GM12801 (cell line): Measurements from ENCODE around the gene KIRREL1.

Experiments
- CTCF ChIP-seq: IDR thresholded peaks from one replicate; pipeline ENCODE4 v1.5.1; 2011; ENCODE audit warnings: control low read depth; ENCODE audit not compliant: insufficient read length; ENCODE audit errors: extremely low read depth

The KIRREL1 gene

DNA sequence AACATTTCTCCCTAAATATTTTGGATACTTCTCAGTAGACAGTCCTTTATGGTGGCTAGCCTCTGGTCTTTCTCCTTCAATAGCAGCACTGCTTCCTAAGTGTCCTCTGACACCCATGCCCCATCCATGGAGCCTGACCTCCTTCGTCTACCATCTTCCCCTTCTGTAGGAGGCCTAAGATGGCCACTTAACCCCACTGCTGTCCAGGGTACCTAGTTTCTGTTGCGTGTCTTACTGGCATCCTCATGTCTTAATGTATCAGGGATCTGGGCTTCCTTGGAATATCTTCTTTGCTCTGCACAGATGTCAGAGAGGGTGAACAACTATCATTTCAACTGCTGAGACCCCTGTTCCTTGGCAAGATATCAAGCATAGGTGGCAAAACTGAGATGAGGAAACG is 5.4 kb upstream of the KIRREL1 start:
- no peak for TF ChIP-seq CTCF

DNA sequence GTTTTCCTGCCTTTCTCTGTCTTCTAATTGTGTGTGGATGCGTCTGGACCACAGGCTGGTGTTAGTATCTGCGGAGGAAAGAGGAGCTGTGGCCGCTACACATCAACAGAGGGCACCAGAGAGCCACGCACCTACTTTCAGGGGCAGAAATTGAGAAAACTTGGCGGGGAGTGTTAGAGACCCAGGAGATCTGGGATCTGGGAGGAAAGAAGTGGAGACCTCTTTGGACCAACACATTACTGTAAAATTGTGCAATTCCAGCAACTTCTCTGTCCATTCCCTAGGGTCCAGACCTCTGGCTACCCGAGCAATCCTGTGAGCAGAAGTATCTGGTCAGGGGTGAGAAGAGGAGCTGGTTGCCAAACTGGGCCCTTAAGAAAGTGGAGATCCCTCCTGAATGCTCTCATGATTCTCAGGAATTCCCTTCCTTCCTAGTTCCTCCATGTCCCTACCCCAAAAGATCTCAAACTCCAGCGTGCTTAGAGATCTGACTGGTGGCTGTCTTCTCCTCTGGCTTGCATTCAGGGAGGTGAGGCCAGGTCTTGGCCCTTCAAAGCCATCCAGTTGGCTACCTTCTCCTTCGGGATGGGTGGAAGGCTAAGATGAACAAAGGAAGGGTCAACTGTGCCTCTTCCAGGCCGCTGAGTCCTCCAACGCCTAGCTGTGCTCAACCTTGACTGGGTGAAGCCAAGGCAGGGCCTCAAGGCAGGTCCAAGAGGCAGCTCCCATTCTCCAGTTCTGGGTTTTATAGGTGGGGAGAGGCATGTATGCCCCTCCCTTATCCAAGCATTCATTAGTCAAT is 1.2 kb upstream of the KIRREL1 start:
- TF ChIP-seq CTCF, result no peak

GRCh38 chr1:157992833-157993146 is 655 bp upstream of the KIRREL1 start:
- no peak for TF ChIP-seq CTCF

- TF ChIP-seq CTCF, result no peak
Observed at GRCh38 chr1:157993918-157994605, 617 bp downstream of the KIRREL1 start.

DNA sequence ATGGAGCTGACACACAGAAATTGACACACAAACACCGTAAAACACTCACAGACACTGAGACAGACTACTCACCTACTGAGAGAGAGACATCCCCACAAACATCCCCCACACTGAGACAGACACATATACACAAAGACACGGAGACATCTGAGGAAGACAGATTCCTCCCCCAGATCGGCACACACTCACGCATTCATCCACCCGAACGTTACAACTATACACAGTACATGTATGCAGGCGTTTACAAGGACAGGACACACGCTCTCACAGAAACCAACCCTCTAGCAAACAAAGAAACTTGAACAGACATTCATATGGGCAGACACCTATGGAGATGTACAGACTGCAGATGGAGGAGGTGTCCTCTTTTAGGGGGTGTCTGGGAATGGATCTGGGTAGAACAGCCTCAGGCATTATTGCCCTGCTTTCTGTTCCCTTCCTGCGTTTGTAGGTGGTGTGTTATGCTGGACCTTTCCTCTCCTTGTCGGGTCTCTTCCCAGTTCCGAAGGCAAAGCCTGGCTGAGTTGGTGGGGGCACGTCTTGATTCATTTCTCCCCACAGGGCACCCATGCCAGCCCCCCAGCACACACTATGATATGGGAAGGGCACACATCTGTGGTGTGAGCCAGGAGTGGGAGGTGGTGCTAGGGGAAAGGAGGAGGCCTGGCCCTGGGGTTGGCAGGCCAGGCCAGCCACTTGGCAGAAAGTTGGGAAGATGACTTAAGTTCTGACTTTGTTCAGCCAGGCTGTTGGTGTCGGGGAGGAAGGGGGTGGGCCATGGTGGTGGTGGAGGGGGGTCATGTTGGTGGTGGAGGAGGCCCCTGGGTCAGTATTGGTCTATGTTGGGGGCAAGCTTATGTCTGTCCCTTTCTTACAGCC is 1.5 kb downstream of the KIRREL1 start:
- no peak for TF ChIP-seq CTCF

GRCh38 chr1:157995583-157996169 is 2.2 kb downstream of the KIRREL1 start:
- TF ChIP-seq CTCF, result no peak

- TF ChIP-seq CTCF, result no peak
Observed at GRCh38 chr1:157996433-157996832, 3.0 kb downstream of the KIRREL1 start.
